Spleen (tissue), 7 donors: ENCODE measurements around the gene GKN2.

Source experiments
- CTCF ChIP-seq, 11 experiments: fragments of 200-600 bp in 7 of 11; fragments of 450-650 bp in 4 of 11; sonication (generic) in 4 of 11; IDR thresholded peaks in 8 of 11; conservative IDR thresholded peaks in 3 of 11; 1 replicate in 7 of 11; 2 replicates in 4 of 11; pipeline versions ENCODE4 v1.4.0 to v1.8.0; 2016 to 2021; ENCODE audit warnings: antibody characterized with exemption in 11 of 11, inconsistent platforms in 4 of 11, mild to moderate bottlenecking in 1 of 11
- POLR2AphosphoS5 ChIP-seq, 3 donors: sonication (generic); formaldehyde crosslinking; IDR thresholded peaks; one replicate each; pipeline ENCODE4 v1.5.1; 2017; ENCODE audit warnings: antibody characterized with exemption in 3 of 3
- donor health status: DM: no; HTN: no; CAD: no; lungs with moderate emphysema.
- donor health status: DM: no; HTN: no; CAD: no.
- donor health status: DM: no; HTN: no; CAD: no.

DNA sequence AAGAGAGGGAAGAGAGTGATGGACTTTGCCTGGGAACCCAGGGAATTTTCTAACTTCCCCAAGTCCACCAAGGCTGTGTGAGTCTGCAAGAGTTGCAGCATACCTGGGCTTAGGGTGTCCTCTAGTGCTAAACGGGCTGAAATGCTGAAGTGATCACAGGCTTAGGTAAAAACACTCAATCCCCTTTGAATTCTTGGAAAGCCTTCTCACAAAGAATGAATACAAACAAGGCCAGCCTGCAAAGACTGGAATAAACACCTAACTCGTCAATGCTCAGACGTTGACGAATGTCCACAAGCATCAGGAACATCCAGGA, 51.5 kb downstream of the GKN2 start:
- no peak for TF ChIP-seq CTCF (IDR thresholded peaks at IDR 0.05 in 8 of 11, conservative IDR thresholded peaks at IDR 0.05 in 3 of 11)
- TF ChIP-seq POLR2AphosphoS5 (IDR thresholded peaks at IDR 0.05) = no peak
